Ureter (tissue), 1 donor: ENCODE results near the gene DNAJC12. TPM values are rescaled to one million over a fixed set of nuclear protein-coding genes. Genes with fewer than 3 reads are reported as not detected.
"Not testable (repeated sequence)": the region's sequence is repeated elsewhere in the genome, so short reads cannot be mapped to it uniquely, and the experiment has no call there.

Experiments
- DNase-seq: peaks from one replicate; pipeline ENCODE4 v3.0.0-alpha.2; 2020; ENCODE audit warnings: low spot score
- total RNA-seq: library from RNA; stranded (reverse); gene quantifications from one replicate; pipeline ENCODE4 v1.2.4, GENCODE V29; 2023
- donor health status: DM: yes; HTN: yes; CAD: no.

DNAJC12 gene
- total RNA-seq, 1 donor from 2014 or later: 1.8 TPM

DNA sequence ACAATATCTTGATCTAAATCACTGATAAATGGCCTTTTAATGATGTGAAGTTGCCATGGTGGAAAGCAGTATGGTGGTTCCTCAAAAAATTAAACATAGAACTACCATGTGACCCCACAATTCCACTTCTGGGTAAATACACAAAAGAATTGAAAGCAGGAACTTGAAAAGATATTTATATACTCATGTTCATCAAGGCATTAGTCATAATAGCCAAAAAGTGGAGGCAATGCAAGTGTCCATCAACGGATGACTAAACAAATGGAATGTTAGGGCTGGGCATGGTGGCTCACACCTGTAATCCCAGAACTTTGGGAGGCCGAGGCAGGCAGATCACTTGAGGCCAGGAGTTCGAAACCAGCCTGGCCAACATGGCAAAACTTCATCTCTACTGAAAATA is 2.0 kb upstream of the DNAJC12 start:
- DNase-seq: no peak

GRCh38 chr10:67839511-67839910 is 1.5 kb upstream of the DNAJC12 start:
- not testable (repeated sequence) for DNase-seq

DNA sequence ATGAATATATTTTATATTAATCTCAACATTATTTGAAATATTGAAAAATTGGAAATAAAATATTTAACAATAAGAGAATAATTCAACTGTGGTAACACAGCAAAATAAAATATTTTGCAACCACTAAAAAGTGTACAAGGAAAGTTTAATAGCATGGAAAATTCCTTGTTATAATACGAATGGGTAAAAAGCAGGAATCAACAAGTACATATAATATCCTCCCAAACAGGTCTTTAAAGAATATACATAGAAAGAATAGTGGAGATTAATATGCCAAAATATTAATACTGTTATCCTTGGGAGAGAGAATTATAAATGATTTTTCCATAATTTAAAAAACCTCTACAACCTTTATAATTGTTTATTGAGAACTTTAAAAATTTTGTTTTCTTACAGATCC is 1.0 kb downstream of the DNAJC12 start:
- no peak for DNase-seq

DNA sequence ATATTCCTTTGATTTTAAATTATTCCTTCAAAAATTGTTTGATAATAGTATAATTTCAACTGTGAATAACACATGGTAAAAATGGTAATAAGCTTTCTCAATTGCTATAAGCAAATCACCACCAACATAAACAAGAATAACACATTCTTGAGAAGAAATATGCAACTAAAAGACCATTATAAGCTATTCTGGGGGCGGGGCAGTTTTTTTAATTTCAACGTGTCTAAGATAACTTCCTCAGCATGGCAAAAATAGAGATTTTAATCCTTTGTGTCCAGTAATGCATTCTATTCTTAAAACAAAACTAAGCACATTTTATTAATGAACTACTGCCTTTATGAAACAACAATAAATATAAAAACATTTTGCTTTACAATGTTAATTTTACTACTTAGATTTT is 1.5 kb downstream of the DNAJC12 start:
- DNase-seq: no peak

- not testable (repeated sequence) for DNase-seq
Observed at GRCh38 chr10:67835541-67836394, 2.2 kb downstream of the DNAJC12 start.

- no peak for DNase-seq
Observed at GRCh38 chr10:67834375-67834774, 3.6 kb downstream of the DNAJC12 start.

DNA sequence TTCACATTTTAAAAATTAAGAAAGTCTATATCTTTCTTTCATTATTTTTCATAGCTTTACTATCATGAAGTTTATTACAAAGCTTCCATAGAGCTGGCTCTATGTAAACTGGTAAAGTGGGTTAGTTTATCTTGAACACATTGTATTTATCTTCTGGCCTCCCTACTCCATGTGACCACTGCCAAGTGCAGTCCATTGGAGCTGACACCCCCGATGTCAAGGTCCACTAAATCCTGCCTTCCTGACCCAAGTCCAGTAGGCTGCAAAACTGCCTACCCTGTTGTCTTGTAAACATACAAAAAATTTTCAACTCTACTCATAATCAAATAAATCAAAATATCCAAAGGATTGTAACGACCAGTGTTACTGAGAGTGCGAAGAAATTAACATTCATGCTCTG is 10.2 kb downstream of the DNAJC12 start:
- DNase-seq: no peak

DNA sequence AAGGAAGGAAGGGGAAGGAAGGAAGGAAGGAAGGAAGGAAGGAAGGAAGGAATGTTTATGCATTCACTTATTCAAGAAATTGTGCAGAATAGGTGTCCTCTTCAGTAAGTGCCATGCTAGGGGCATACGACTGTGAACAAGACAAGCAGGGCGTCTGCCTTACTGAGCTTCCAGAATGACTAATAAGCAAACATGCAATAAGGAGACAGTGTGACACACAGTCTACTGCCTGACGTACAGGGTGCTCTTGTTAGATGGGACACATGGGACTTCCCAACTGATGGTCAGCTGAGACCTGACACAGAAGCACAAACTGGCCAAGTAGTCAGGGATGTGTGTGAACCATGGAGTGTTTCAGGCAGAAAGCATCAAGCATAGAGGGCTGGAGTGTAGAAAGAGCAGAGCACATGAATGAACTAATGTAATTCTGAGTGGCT is 18.2 kb downstream of the DNAJC12 start:
- no peak for DNase-seq

DNA sequence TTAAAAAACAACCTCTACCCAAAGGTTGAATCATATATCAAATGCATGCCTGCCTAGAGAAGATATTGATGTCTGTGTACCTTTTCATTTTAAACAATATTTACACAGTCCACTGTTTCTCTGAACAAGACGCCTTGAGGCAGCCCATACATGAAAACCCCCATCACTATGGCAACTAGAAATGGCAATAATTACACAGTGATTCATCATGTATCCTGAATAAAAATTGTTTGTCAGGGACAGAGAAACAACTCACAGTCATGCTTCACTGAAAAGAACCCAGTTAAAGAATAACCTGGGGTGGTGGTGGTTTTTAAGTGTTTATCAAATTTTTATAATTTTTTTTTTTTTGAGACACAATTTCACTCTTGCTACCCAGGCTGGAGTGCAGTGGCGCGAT is 19.7 kb downstream of the DNAJC12 start:
- no peak for DNase-seq

- no peak for DNase-seq
Observed at GRCh38 chr10:67816719-67817118, 21.3 kb downstream of the DNAJC12 start.

DNA sequence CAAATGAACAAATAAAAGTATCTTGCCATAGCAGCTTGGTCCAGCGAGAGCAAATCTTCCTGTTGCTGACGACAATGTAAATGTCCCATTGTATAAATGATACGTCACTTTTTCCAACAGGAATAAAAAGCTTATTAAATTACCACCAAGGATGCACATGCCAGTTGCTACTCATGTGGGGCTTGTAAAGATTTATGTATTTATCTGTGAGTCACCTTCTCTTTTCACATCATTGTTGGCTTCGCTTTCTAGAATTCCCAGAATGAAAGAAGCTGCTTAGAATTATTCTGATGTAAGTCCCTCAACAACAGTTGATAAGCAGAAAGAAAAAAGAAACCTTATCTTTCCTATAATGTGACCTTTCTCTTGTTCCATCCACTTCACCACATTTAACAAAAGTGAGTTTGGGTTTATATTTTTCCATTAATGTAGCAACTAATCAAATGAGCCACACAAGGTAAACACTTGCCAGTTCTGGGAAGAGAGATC is 22.4 kb downstream of the DNAJC12 start:
- no peak for DNase-seq

DNA sequence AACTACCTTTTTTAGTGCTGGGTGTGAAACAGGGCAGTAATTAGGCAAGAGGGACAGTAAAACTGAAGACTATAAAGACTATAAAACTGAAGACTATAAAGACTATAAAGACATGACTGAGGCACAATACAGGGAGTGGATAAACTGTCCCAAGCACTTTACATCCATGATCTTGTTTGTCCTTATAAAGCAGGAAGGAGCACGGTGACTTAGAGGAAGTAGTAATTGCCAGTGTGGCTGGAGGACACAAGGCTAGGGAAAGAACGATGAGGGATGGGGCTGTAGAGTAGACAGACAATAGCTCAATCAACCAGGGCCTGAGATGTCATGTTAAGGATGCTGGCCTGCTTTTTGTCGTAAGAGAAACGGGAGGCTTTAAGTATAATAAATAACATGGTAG is 26.0 kb downstream of the DNAJC12 start:
- DNase-seq: no peak

- DNase-seq: no peak
Observed at GRCh38 chr10:67809107-67809506, 28.9 kb downstream of the DNAJC12 start.

DNA sequence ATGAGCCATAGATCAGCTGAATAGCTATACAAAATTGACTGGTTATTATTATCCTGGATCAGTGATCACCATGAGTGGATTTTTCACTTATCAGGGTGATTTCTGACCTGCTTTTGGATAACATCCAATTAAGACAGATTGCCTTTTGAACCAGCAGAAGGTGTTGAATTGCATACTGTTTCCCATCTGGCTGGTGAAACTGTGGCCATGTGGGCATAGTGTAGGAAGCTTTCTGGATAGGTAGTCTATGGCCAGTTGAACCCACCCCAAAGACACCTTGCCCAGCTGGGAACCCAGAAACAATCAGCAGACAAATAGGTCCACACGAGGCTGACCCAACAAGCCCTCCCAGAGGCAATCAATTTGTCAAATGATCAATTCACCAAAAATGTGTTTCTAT is 29.3 kb downstream of the DNAJC12 start:
- DNase-seq: no peak

- DNase-seq: no peak
Observed at GRCh38 chr10:67807855-67808456, 30.0 kb downstream of the DNAJC12 start.

DNA sequence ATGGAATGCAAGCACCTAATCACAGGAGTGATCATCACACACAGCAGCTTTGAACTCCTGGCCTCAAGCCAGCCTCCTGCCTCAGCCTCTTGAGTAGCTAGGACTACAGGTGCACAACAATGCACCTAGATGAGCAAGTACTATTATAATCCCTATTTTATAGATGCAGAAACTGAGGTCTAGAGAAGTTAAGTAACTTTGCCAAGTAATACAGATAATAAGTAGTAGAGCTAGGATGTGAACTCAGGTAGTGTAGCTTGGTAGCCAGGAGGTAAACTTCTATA is 33.7 kb downstream of the DNAJC12 start:
- DNase-seq: no peak

- no peak for DNase-seq
Observed at GRCh38 chr10:67803588-67804394, 34.2 kb downstream of the DNAJC12 start.

DNA sequence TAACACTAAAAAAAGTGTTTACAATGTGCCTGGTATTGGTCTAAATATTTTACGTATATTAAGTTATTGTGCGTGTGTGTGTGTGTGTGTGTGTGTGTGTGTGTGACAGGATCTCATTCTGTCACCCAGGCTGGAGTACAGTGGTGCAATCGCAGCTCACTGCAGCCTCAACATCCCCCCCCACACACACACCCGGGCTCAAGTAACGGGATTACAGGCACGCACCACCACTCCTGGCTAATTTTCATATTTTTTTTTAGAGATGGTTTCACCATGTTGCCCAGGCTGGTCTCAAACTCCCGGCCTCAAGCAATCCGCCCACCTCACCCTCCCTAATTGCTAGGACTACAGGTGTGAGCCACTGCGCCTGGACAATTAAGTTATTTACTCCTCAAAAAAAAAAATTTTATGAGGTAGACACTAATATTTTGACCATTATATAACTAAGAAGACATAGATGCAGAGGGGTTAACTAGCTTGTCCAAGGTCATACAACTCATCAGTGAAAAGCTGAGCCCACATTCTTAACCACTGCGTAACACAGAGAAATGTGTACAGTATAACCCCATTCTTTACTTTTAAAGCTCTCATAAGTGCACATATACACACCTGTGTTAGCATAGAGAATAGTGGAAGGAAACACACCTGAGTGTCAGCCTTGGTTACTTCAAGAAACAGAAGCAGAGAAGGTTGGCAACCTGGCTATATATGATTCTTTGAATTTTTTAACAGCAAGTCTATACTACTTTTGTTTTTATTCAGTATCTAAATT is 35.0 kb downstream of the DNAJC12 start:
- no peak for DNase-seq

DNA sequence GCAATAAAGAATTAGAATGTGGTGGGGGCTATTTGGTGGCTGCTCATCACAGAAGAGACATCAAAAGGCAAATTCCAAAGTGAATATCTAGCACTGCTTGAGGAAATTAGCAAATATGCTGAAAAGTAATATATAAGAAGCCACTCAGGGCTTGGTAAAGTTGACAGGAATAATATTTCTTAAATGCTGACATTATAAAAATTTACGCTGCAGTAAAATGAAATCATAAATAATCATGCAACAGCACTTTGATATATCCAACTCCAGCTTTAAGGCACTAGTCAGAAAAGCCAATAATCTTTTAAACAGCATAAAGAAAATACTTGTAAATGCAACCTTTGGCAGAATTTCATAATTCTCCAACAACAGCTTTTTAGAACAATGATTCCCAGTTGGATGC is 36.9 kb downstream of the DNAJC12 start:
- no peak for DNase-seq

DNA sequence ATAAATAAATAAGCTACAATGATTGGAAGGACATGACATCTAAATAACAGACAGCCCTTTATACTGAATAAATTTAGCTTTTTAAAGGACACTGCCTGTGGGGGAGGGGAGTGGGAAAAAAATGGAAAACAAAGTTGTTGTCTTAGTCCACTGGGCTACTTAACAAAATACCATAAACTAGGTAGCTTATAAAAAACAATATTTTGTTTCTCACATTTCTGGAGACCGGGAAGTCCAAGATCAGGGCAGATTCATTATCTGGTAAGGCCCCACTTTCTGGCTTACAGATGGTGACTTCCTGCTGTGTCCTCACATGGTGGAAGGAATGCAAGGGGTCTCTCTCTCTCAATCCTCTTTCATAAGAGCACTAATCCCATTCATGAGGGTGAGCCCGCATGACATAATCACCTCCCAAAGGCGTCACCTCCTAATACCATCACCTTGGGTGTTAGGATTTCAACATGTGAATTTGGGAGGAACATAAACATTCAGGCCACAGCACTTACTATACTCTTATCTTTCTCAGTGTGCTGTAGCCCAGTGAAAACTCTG is 43.0 kb downstream of the DNAJC12 start:
- DNase-seq: no peak

GRCh38 chr10:67794256-67794655 is 43.7 kb downstream of the DNAJC12 start:
- no peak for DNase-seq

GRCh38 chr10:67793313-67793712 is 44.7 kb downstream of the DNAJC12 start:
- no peak for DNase-seq
